HG03439 (cell line): Measurements from ENCODE around the gene RNF213.
"Not testable (repeated sequence)": the region's sequence is repeated elsewhere in the genome, so short reads cannot be mapped to it uniquely, and the experiment has no call there.

Experiments used
- ATAC-seq: cut with Tn5 transposase; IDR thresholded peaks from one replicate; pipeline ENCODE4 v1.9.1; 2021; ENCODE audit warnings: mild to moderate bottlenecking, moderate library complexity; ENCODE audit not compliant: unreplicated experiment

The RNF213 gene

GRCh38 chr17:80291691-80292487 is 31.2 kb downstream of the RNF213 start:
- no peak for ATAC-seq

- ATAC-seq: no peak
Observed at GRCh38 chr17:80292521-80292971, 31.9 kb downstream of the RNF213 start.

GRCh38 chr17:80294210-80294609 is 33.6 kb downstream of the RNF213 start:
- no peak for ATAC-seq

GRCh38 chr17:80294653-80295052 is 34.0 kb downstream of the RNF213 start:
- ATAC-seq: no peak

GRCh38 chr17:80295146-80295545 is 34.5 kb downstream of the RNF213 start:
- ATAC-seq: no peak

- ATAC-seq: no peak
Observed at GRCh38 chr17:80295559-80295958, 34.9 kb downstream of the RNF213 start.

GRCh38 chr17:80296221-80296620 is 35.6 kb downstream of the RNF213 start:
- no peak for ATAC-seq

- no peak for ATAC-seq
Observed at GRCh38 chr17:80297996-80298560, 37.4 kb downstream of the RNF213 start.

- not testable (repeated sequence) for ATAC-seq
Observed at GRCh38 chr17:80299350-80300100, 38.9 kb downstream of the RNF213 start.

- ATAC-seq: not testable (repeated sequence)
Observed at GRCh38 chr17:80300756-80301155, 40.1 kb downstream of the RNF213 start.

GRCh38 chr17:80303824-80304223 is 43.2 kb downstream of the RNF213 start:
- no peak for ATAC-seq

- no peak for ATAC-seq
Observed at GRCh38 chr17:80307994-80308691, 47.5 kb downstream of the RNF213 start.

GRCh38 chr17:80308692-80309517 is 48.3 kb downstream of the RNF213 start:
- no peak for ATAC-seq

GRCh38 chr17:80311216-80311827 is 50.7 kb downstream of the RNF213 start:
- no peak for ATAC-seq

GRCh38 chr17:80312621-80313135 is 52.0 kb downstream of the RNF213 start:
- no peak for ATAC-seq

GRCh38 chr17:80313160-80313829 is 52.6 kb downstream of the RNF213 start:
- ATAC-seq: no peak

GRCh38 chr17:80313946-80314345 is 53.3 kb downstream of the RNF213 start:
- ATAC-seq: not testable (repeated sequence)

GRCh38 chr17:80315517-80316182 is 55.0 kb downstream of the RNF213 start:
- no peak for ATAC-seq
